Measurements from ENCODE around the gene SZT2. TPM values are rescaled to one million over a fixed set of nuclear protein-coding genes. Genes with fewer than 3 reads are reported as not detected.

SZT2 gene
- total RNA-seq, 2 experiments from 2014 or later = 33.7 to 79.8 TPM

DNA sequence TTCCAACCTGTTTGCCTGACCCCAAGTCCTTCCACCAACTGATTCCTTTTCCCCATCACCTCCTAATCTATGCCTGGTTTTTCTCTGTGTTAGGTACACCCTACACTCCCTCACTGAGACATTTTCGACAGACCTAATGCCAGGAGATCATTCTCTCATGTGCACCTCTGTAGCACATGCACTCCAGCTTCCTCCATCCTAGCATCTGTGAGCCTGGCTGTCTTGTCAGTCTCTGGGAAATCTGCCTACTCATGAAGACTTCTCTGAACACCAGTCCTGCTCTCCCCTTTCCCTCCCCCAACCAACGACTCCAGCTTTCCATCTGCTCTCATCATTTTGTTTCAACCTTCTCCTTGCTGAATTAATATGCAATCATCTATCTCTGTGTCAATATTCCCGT lies 1.1 kb upstream of the SZT2 start:
- POLR2A ChIA-PET = interaction anchor here (0.7 to 4.1 kb wide), 3 partner anchors 11 to 262 kb away, joined by 3 to 13 read pairs (median 3); partner anchors contain the start of genes ELOVL1 and KDM4A
- Histone ChIP-seq H3K4me3 (ENCODE audit: low read depth, low read length, poor library complexity, severe bottlenecking) (peak overlapping the region; percentile 88), H3K79me2 (ENCODE audit: insufficient read depth, low read depth, low read length) (peaks cover 27% of the 10 kb centered on the region), H3K9me3 (ENCODE audit: low read length) (no peaks in the 10 kb centered on the region), H3K27ac (ENCODE audit: low read depth, low read length, poor library complexity, severe bottlenecking) (no peak overlapping the region), H3K36me3 (ENCODE audit: insufficient read depth, low read length) (peaks cover 42% of the 10 kb centered on the region), H3K4me2 (ENCODE audit: low read length) (peak overlapping the region; percentile 95), H3K9me2 (ENCODE audit: insufficient read depth, low read length) (no peaks in the 10 kb centered on the region), H3K4me1 (ENCODE audit: insufficient read depth, low read length, poor library complexity, severe bottlenecking) (peaks cover 25% of the 10 kb centered on the region), H4K20me1 (ENCODE audit: insufficient read depth, low read length) (no peaks in the 10 kb centered on the region), H2AFZ (ENCODE audit: low read length) (no peak overlapping the region)
- CTCF ChIA-PET (ENCODE audit: unreplicated experiment) = no interaction called here
- no peak for TF ChIP-seq EZH2phosphoT487 (IDR thresholded peaks at IDR 0.05; ENCODE audit: borderline replicate concordance, low read depth, low read length)
- TF ChIP-seq, protein P1, sequence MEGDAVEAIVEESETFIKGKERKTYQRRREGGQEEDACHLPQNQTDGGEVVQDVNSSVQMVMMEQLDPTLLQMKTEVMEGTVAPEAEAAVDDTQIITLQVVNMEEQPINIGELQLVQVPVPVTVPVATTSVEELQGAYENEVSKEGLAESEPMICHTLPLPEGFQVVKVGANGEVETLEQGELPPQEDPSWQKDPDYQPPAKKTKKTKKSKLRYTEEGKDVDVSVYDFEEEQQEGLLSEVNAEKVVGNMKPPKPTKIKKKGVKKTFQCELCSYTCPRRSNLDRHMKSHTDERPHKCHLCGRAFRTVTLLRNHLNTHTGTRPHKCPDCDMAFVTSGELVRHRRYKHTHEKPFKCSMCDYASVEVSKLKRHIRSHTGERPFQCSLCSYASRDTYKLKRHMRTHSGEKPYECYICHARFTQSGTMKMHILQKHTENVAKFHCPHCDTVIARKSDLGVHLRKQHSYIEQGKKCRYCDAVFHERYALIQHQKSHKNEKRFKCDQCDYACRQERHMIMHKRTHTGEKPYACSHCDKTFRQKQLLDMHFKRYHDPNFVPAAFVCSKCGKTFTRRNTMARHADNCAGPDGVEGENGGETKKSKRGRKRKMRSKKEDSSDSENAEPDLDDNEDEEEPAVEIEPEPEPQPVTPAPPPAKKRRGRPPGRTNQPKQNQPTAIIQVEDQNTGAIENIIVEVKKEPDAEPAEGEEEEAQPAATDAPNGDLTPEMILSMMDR (conservative IDR thresholded peaks at IDR 0.05; ENCODE audit: low read length) = no peak
- intact Hi-C loops (cut with micrococcal nuclease; ENCODE audit: unreplicated experiment) = loop anchor here (1.0 kb wide), 1 partner anchor 20 kb away; the partner anchor contains the start of gene ELOVL1
- DNase-seq (ENCODE audit: low spot score) = no peak
- BruUV-seq (replicated peaks) = no TSS peak

DNA sequence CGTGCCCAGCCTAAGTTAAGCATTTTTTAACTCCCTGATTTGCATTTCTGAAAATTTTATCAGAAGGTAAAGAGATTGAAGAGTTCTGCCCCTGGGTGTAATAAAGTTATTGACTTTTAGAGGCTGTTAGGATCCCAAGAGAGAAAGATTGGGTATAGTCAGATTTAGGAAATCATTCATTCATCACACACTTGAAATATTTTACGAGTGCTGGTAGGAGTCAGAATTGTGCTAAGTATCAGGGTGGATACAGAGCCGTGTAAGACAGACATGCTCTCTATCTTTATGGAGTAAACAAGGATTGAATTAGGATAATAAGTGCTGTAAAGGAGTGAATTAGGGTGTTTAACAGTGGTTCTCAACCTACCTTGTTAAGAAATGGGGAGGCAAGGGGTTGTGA lies 3.0 kb downstream of the SZT2 start:
- Histone ChIP-seq H3K27ac (ENCODE audit: low read depth, low read length, poor library complexity, severe bottlenecking) (no peak overlapping the region), H3K36me3 (ENCODE audit: insufficient read depth, low read length) (peaks cover 12% of the 10 kb centered on the region; the same call in 1 of the 2 replicates), H4K20me1 (ENCODE audit: insufficient read depth, low read length) (no peaks in the 10 kb centered on the region), H3K79me2 (ENCODE audit: insufficient read depth, low read depth, low read length) (peaks cover 27% of the 10 kb centered on the region), H3K4me1 (ENCODE audit: insufficient read depth, low read length, poor library complexity, severe bottlenecking) (peaks cover 23% of the 10 kb centered on the region), H3K9me3 (ENCODE audit: low read length) (no peaks in the 10 kb centered on the region), H3K9me2 (ENCODE audit: insufficient read depth, low read length) (no peaks in the 10 kb centered on the region), H3K4me3 (ENCODE audit: low read depth, low read length, poor library complexity, severe bottlenecking) (no peak overlapping the region), H3K4me2 (ENCODE audit: low read length) (no peak overlapping the region), H2AFZ (ENCODE audit: low read length) (no peak overlapping the region)
- TF ChIP-seq EZH2phosphoT487 (IDR thresholded peaks at IDR 0.05; ENCODE audit: borderline replicate concordance, low read depth, low read length) = no peak
- ChIA-PET CTCF (ENCODE audit: unreplicated experiment) (no interaction called here), POLR2A (interaction anchor here (0.7 kb wide), 1 partner anchor 85 kb away, joined by 4 read pairs; no protein-coding TSS in a partner anchor)
- intact Hi-C loops (cut with micrococcal nuclease; ENCODE audit: unreplicated experiment) = no loop called here
- no TSS peak for BruUV-seq (replicated peaks)
- DNase-seq (ENCODE audit: low spot score) = no peak

DNA sequence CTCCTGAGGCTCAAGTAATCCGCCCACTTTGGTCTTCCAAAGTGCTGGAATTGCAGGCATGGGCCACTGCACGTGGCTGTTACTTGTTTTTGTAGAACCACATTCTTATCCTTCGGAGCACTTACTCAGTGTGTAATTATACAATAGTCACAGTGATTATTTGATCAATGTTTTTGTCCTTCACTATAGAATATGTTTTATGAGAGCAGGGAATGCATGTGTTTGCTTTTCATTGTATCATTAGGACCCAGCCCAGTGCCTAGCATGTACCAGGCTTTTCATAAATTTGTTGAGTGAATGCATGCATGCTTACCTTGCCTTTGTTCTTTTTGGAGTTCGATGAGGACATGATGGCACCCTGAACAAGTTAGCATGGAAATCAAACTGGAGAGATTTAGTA lies 5.8 kb downstream of the SZT2 start:
- ChIA-PET POLR2A (no interaction called here), CTCF (ENCODE audit: unreplicated experiment) (no interaction called here)
- no peak overlapping the region for H2AFZ ChIP-seq (ENCODE audit: low read length)
- H3K4me2 ChIP-seq (ENCODE audit: low read length) = no peak overlapping the region
- no TSS peak for BruUV-seq (replicated peaks)
- H3K36me3 ChIP-seq (ENCODE audit: insufficient read depth, low read length) = peaks cover 12% of the 10 kb centered on the region; the same call in 1 of the 2 replicates
- H3K4me3 ChIP-seq (ENCODE audit: low read depth, low read length, poor library complexity, severe bottlenecking) = no peak overlapping the region
- no peak for DNase-seq (ENCODE audit: low spot score)
- intact Hi-C loops (cut with micrococcal nuclease; ENCODE audit: unreplicated experiment) = no loop called here
- no peak for TF ChIP-seq EZH2phosphoT487 (IDR thresholded peaks at IDR 0.05; ENCODE audit: borderline replicate concordance, low read depth, low read length)
- TF ChIP-seq, protein P1 (conservative IDR thresholded peaks at IDR 0.05; ENCODE audit: low read length) = no peak
- no peaks in the 10 kb centered on the region for H3K9me2 ChIP-seq (ENCODE audit: insufficient read depth, low read length)
- H3K9me3 ChIP-seq (ENCODE audit: low read length) = no peaks in the 10 kb centered on the region
- peaks cover 8% of the 10 kb centered on the region for H3K79me2 ChIP-seq (ENCODE audit: insufficient read depth, low read depth, low read length)
- peaks cover 7% of the 10 kb centered on the region for H3K4me1 ChIP-seq (ENCODE audit: insufficient read depth, low read length, poor library complexity, severe bottlenecking)
- no peaks in the 10 kb centered on the region for H4K20me1 ChIP-seq (ENCODE audit: insufficient read depth, low read length)
- H3K27ac ChIP-seq (ENCODE audit: low read depth, low read length, poor library complexity, severe bottlenecking) = no peak overlapping the region

Measured in OCI-LY7 (cell line).